Fibroblast of peridontal ligament (primary cell): Measurements from ENCODE around the gene PRR5.
"Not testable (repeated sequence)": the region's sequence is repeated elsewhere in the genome, so short reads cannot be mapped to it uniquely, and the experiment has no call there.

Experiments used
- DNase-seq: peaks from one replicate; pipeline ENCODE4 v3.0.0-alpha.2; 2010; ENCODE audit errors: extremely low read depth

PRR5 gene

DNA sequence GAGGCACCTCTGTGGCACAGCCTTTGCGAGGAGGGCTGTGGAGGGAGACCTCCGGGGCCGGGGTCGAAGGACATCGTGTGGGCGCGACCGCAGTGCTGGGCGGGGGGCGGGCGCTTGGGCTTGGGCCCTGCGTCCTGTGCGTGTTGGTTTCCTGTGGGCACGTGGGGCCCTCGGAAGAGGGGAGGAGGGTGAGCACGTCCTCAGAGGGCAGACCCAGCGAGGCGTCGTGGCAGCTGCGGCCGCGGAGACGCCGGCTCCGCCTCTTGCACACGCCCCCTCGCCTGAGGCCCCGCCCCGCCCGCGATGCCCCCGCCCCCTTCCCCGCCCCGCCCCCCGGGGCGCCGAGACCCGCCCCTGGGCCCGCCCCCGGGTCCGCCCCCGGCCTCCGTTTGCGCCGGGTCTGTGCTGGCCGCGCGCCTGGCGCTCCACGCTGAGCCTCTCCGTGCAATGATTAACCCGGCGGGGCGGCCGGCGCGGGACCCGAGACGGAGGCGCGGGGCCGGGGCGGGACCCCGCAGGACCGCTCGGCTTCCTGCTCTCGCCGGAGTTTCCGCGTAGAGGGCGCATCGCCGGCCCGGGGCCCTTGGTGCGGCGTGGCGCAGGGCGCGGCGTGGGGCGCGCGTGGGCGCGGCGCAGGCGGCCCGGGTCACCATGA lies at the start of gene PRR5:
Gene PRR5, plus strand, starts transcription at position 381 of the 655 bp plus-strand sequence. Its CDS starts 271 bp downstream, at position 652.
- DNase-seq, result peak; percentile 72

GRCh38 chr22:44652866-44653265 lies 49.1 kb upstream of the PRR5 start:
- DNase-seq, result not testable (repeated sequence)

DNA sequence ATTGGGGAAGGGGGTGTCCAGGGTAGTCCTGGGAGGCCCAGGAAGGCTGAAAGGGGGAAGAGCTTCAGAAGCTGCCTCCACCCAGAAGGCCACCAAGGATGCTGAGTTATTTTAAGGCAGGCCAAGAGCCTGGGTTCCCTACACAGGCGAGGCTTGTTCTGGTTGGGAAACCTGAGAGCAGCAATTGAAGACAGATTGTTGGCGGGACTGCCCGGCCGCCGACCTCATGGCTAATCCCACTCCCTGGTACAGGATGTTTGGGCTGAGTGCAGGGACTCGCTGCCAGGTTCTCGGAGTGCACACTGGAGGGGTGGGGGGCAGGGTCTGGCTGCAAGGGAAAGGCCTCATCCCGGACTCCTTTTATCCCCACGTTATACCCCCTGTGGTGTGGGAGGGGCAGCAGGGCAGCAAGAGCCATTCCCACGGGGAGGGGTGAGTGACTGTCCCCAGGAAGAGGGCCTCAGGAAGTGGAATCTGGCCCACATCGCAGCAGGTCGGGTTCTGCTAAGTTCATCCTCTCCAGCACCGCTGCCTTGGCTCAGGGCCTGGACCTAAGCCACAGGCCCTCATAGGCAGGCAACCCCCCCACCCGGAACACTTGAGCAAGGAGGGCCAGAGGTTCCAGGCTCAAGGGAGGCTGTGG lies 43.6 kb upstream of the PRR5 start:
- DNase-seq, result peak; percentile 42

DNA sequence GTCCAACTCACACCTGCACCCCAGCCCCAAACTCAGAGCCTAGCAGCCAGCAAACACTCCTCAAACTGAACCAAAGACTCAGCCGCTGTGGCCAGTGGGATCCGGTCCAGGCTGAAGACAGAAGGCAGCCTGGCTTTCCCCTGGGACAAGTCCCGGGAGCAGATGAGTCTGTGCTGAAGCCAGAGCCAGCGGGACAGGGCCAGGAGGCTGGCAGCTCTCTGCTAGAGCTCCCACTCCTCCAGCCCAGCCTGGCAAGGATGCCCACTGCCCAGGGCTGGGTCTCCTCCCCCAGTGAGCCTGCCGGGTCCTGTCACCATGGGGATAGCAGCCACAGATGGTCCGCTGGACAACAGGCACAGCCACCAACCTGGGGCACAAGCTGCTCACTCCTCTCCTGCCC lies 42.9 kb upstream of the PRR5 start:
- no peak for DNase-seq

GRCh38 chr22:44660051-44660830 lies 41.8 kb upstream of the PRR5 start:
- no peak for DNase-seq

DNA sequence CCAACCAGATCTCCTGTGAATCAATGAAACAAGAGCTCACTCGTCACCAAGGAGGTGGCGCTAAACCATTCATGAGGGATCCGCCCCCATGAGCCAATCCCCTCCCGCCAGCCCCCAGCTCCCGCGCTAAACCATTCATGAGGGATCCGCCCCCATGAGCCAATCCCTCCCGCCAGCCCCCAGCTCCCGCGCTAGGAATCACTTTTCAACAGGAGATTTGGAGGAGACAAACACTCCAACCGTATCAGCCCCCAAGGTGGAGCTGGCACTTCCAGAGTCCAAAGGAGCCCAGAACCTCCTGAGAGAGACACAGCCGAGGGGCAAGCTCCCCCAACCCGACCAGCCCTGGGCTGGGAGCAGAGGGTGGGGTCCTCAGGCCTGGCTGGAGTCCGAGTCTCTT lies 40.9 kb upstream of the PRR5 start:
- no peak for DNase-seq

DNA sequence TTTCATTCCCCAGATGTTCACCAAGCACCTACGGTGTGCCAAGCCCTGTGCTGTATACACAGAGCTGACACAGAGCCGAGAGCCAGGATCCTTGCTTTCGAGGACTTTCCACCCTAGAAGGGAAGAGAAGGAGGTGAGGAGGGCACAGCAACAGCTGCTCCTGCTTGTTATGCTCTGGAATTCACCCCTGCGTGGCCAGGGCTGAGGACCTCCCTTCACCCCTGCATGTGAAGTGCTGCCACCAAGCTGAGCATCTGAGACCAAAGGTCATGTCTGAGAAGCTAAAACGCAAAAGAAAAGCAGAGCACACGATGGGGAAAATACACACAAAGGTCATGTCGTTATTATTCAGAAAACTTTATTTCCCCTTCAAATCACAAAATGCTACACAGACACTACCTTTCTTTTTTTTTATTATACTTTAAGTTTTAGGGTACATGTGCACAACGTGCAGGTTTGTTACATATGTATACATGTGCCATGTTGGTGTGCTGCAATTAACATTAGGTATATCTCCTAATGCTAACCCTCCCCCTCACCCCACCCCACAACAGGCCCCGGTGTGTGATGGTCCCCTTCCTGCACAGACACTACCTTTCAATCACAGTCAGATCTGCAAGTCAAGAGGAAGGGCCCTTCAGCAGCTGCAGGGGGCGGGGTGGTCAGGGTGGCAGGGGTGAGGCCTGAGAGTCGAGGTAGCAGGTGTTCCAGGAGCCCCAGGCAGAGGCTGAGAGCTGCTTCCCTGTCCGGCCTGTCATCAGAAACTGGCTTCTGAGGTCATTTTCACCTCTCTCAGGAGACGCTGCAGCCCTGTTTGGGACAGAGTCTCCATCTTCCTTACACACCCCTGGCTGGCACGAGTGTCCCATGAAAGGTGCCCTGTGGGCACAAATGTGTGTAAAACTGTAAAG lies 40.1 kb upstream of the PRR5 start:
- no peak for DNase-seq

DNA sequence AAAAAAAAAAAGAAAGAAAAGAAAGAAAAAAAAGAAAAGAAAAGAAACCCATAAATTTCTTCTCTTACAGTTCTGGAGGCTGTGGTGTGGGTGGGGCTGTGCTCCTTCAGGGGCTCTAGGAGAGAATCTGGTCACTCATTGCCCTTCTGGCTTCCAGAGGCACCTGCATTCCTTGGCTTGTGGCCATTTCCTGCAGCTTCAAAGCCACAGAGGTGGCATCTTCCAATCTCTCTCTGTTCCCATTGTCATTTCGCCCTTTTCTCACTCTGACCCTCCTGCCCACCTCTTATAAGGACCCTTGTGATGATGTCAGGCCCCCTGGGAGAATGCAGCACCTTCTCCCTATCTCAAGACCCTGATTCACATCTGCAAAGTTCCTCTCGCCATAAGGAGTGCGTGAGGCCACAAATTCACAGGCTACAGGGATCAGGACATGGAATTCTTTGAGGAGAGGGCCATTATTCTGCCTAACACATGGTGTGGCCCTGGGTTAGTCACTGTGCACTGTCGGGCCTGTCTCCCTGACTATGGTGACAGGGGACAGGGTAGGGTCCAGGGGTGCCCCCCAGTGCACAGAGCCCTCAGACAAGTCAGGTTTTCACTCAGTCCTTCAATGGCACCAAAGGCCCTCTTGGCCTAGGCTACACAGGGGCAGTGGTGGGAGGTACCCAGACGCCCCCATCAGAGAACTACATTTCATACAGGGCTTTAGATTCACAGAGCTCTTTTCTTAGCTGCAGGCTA lies 38.6 kb upstream of the PRR5 start:
- DNase-seq, result no peak

GRCh38 chr22:44664149-44664548 lies 37.9 kb upstream of the PRR5 start:
- DNase-seq, result peak; percentile 24

DNA sequence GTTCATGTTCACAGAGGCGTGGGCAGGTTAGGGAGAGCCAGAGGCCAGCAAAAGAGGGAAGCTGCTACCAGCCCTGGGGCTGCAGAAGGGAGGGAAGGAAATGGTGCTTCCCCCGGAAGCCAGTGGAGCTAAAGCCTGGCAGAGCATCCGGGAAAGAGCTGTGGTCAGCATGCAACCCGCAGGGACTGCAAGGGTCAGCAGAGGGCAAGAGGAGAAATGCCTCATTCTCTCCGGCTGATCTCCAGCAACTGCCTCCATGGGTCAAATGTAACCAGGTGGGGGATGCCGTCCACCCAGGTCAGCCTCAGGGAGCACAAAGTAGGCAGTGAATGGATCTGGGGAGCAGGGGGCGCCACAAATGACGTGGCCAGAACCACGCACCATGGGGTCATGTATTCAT lies 36.9 kb upstream of the PRR5 start:
- DNase-seq, result no peak

DNA sequence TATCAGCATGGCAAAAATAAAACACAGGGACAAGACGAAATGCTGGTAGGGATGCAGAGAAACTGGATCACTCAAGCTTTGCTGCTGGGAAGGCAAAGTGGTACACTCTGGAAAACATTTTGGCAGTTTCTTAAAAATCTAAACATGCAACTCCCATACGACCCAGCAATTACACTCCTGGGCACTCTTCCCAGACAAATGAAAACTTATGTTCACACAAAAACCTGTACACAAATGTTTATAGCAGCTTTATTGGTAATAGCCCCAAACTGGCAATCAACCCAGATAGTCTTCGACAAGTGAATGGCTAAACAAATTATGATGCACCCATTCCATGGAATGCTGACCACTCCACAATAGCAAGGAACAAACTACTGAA lies 35.8 kb upstream of the PRR5 start:
- DNase-seq, result peak; percentile 48

DNA sequence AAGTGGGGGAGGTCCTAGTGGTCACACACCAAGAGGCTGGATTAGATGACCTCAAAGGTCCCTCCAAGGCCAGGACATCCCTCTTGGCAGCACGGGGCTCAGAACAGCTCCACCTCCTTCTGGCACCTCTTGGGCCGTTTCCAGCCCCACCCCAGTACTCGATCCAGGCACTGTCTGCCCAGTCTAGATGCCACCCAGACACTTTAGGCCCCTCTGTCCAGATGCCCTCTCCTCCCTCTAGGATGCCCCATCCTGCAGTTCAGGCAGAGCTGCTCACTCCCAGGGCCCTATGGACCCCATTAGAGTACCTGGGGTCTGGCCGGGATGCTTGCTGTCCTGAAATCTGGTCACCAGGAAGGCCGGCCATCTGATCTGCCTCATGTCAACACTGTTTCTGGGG lies 34.7 kb upstream of the PRR5 start:
- DNase-seq, result no peak

DNA sequence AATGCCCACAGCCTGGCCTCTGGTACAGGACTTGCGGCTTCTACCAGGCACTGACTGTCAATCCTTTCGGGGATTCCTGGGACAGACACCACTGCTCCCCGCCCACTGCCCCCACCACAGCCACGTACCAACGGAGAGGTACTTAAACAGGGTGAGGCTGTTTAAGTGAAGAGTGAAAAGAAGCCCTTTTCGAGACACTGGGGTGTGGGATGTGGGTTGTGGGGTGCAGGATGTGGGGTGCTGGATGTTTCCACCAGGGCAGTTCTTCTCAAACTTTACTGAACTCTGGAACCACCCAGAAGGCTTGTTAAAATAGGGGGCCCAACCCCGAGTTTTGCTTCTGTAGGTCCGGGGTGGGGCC lies 34.2 kb upstream of the PRR5 start:
- DNase-seq, result no peak

GRCh38 chr22:44668190-44668885 lies 33.7 kb upstream of the PRR5 start:
- DNase-seq, result no peak

DNA sequence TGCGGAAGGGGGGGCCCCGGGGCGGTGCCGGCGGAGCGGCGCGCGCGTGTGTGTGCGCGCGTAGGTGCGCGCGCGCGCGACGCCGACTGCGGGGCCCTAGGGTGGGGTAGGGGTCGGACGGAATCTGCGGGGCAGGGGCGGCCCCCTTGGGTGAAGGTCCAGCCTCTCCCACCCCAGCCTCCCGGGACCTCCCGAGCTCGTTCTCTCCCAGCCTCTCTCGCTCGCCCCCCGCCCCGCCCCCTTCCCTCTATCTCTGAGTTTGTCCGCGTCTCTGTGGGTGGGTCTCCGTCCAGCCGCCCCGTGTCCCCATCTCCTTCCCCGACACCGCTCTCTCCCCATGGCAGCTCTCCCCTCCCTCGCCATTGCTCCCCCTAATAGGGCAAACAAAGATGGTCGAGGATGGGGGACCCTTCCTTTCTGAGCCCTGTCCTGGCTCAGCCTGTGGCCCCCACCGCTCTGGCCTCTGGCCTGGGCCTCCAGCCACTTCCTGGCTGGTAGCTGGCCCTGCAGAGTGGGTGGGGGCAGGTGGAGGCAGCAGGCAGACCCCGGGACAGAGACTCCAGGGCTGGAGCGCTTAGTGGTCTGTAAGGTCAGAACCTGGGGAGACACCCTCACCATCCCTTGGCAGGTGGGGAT lies 33.0 kb upstream of the PRR5 start:
- no peak for DNase-seq

DNA sequence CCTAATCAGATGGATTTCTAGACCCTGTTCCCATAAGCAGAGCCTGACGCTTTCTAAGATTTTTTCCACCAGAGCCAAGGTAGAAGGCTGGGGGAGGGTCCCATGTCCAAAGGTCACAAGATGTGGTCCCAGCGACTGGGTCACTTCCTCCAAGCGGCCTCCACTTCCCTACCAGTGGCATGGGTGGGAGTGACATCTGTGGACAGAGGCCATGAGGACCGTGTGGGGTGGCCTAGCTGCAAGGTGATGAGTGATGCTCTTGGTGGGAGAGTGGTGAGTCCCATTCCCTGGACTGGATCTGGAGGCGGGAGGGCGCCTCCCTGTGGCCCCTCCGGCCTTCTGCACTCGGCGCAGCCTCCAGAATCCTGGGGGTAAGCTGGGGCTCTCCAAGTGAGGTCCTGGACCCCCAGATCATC lies 32.4 kb upstream of the PRR5 start:
- DNase-seq, result no peak

- no peak for DNase-seq
Observed at GRCh38 chr22:44670220-44670988, 31.6 kb upstream of the PRR5 start.

GRCh38 chr22:44671742-44672141 lies 30.3 kb upstream of the PRR5 start:
- DNase-seq, result peak; percentile 26

DNA sequence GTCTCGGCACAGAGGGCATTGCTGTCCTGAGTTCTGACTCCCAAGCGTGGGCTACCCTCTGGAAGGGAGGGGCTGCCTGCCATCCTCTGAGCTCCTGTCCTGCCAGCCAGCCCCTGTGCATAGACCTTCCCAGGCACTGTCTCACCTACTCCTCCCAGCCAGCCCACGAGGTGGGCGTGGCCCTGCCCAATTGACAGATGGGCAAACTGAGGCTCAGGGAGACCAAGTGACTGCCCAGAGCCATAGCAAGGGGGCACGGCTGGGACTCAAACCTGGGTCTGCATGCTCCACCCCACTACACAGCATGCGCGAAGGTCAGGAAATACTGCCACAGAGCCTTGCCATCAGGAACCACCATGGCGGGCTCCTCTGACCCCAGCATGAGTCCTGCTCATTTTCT lies 29.4 kb upstream of the PRR5 start:
- no peak for DNase-seq
